IPS-20b (cell line): ENCODE measurements around the gene RACGAP1.

Source experiments
- H3K27ac ChIP-seq: one replicate; pipeline ENCODE4 v1.5.1; 2013; ENCODE audit warnings: low read length
- H3K27me3 ChIP-seq: 2 replicates; pipeline ENCODE4 v1.6.1; 2013; ENCODE audit warnings: mild to moderate bottlenecking, low read length, inconsistent platforms; ENCODE audit not compliant: insufficient read depth
- H3K36me3 ChIP-seq: 2 replicates; pipeline ENCODE4 v1.6.1; 2013; ENCODE audit warnings: low read depth, mild to moderate bottlenecking, inconsistent platforms, low read length, moderate library complexity; ENCODE audit not compliant: insufficient read depth
- H3K4me1 ChIP-seq: 2 replicates; pipeline ENCODE4 v1.6.1; 2013; ENCODE audit warnings: mild to moderate bottlenecking, control low read depth, inconsistent platforms, low read length, moderate library complexity; ENCODE audit not compliant: insufficient read depth
- H3K4me3 ChIP-seq: 2 replicates; pipeline ENCODE4 v1.5.1; 2013; ENCODE audit warnings: mild to moderate bottlenecking, low read length, inconsistent platforms
- H3K9ac ChIP-seq: 2 replicates; pipeline ENCODE4 v1.6.1; 2013; ENCODE audit warnings: low read depth, mild to moderate bottlenecking, inconsistent platforms, low read length, moderate library complexity
- H3K9me3 ChIP-seq: 2 replicates; pipeline ENCODE4 v1.6.1; 2013; ENCODE audit warnings: mild to moderate bottlenecking, low read depth, low read length, inconsistent platforms; ENCODE audit not compliant: insufficient read depth

RACGAP1 gene

GRCh38 chr12:49946497-49946896, 78.8 kb downstream of the RACGAP1 start:
- no peaks in the 10 kb centered on the region for H3K36me3 ChIP-seq
- H3K9ac ChIP-seq: no peak overlapping the region
- no peak overlapping the region for H3K4me3 ChIP-seq

GRCh38 chr12:49946086-49946485, 79.2 kb downstream of the RACGAP1 start:
- peaks cover 17% of the 10 kb centered on the region for H3K4me1 ChIP-seq
- no peaks in the 10 kb centered on the region for H3K36me3 ChIP-seq
- peaks cover 21% of the 10 kb centered on the region for H3K27me3 ChIP-seq
- no peaks in the 10 kb centered on the region for H3K9me3 ChIP-seq
- H3K27ac ChIP-seq: no peak overlapping the region
- peak overlapping the region; percentile 30; the same call in 1 of the 2 replicates for H3K9ac ChIP-seq
- H3K4me3 ChIP-seq: peak overlapping the region; percentile 63

More at GRCh38 chr12:49946497-49946896, 78.8 kb downstream of the RACGAP1 start:
- H3K27ac ChIP-seq: no peak overlapping the region
- H3K27me3 ChIP-seq: peaks cover 21% of the 10 kb centered on the region
- no peaks in the 10 kb centered on the region for H3K9me3 ChIP-seq
- peaks cover 17% of the 10 kb centered on the region for H3K4me1 ChIP-seq

DNA sequence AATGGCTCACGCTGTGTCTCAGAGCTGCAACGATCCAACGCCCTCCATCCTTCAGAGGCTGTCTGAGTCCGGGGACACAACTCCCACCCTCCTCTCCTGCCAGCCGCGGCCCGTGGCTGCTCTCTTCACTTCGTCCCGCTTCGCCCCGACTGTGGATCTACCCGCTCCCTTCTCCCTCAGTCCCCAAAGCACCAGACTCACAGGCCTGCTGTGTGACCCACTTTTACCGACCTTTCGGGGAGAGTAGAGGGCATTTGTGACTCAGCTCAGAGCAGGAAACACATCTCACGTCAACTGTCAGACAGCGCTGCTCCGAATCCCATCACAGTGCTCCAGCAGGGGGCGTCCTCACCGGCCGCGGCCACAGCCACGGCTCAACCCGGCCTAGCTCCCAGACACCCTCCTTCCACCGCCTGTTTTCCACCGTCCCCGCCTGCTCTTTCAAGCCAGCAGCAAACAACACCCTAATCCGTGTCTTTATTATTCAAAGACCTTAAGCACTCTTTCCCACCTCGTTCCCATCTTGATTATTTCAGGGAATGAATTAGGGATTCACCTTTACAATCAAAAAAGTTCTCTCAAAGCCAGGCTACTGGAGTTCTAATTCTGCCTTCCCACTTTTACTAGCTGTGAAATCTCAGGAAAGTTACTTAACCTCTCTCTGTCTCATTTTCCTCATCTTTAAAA, 79.8 kb downstream of the RACGAP1 start:
- Histone ChIP-seq H3K27me3 (peaks cover 21% of the 10 kb centered on the region), H3K36me3 (no peaks in the 10 kb centered on the region), H3K9me3 (no peaks in the 10 kb centered on the region), H3K4me3 (peak overlapping the region; percentile 63), H3K4me1 (peaks cover 17% of the 10 kb centered on the region), H3K9ac (peak overlapping the region; percentile 30; the same call in 1 of the 2 replicates), H3K27ac (no peak overlapping the region)

- Histone ChIP-seq H3K9ac (no peak overlapping the region), H3K4me3 (no peak overlapping the region), H3K27ac (no peak overlapping the region), H3K4me1 (peaks cover 17% of the 10 kb centered on the region), H3K9me3 (no peaks in the 10 kb centered on the region), H3K27me3 (peaks cover 21% of the 10 kb centered on the region), H3K36me3 (no peaks in the 10 kb centered on the region)
These were observed 80.6 kb downstream of the RACGAP1 start for GRCh38 chr12:49944718-49945117.

GRCh38 chr12:49944046-49944445, 81.2 kb downstream of the RACGAP1 start:
- Histone ChIP-seq H3K4me1 (peaks cover 17% of the 10 kb centered on the region), H3K4me3 (no peak overlapping the region), H3K27me3 (peaks cover 21% of the 10 kb centered on the region), H3K9ac (no peak overlapping the region), H3K9me3 (no peaks in the 10 kb centered on the region), H3K27ac (no peak overlapping the region), H3K36me3 (no peaks in the 10 kb centered on the region)

DNA sequence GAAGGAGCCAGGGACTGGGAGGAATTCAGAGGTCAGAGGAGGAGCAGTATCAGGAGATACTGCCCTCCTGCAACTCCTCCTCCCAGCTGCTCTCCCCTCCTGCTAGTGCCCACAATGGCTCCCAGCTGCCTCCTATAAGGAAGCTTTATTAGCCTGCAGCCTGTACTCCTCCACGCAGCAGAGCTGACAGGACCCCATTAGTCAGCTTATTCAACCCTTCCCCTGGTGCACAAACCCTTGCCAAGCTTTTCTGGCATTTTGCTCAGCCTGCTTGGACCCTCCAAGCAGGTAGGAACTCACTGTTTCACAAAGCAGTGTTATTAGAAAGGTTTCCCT, 81.7 kb downstream of the RACGAP1 start:
- H3K27ac ChIP-seq: no peak overlapping the region
- H3K4me3 ChIP-seq: no peak overlapping the region
- peaks cover 21% of the 10 kb centered on the region for H3K27me3 ChIP-seq
- H3K9me3 ChIP-seq: no peaks in the 10 kb centered on the region
- peaks cover 17% of the 10 kb centered on the region for H3K4me1 ChIP-seq
- no peaks in the 10 kb centered on the region for H3K36me3 ChIP-seq
- no peak overlapping the region for H3K9ac ChIP-seq

DNA sequence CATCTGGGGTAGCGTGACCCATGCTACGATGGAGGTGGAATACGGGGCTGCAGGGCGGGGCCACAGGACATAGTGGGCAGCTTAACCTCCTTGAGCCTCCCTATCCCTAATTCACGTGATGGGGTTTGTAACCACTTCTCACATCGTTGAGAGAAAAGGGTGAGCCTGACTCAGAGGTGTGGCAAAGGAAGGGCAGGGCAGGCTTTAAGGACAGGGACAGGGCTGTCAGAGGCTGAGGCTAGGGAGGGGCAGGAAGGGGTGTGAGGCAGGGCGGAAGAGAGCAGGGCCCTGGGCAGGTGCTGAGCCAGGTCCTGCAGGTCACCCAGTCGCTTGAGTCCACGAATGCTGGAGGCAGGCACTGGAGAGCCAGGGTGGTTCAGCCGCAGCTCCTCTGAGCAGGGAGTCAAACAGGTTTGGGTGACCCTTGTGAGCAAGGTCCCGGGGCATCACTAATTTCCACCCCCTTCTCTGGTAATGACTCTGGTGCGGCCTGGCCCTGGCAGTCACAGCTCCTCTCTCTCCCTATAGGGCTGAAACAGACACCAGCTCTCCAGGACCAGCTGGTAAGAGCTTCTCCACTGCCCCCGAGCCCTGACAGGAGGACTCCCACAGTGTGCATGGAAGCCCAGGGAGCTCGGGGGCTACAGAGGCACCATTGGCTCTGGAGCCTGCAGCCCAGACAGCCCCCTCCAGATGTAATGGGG, 82.2 kb downstream of the RACGAP1 start:
- no peak overlapping the region for H3K27ac ChIP-seq
- H3K9me3 ChIP-seq: no peaks in the 10 kb centered on the region
- H3K36me3 ChIP-seq: no peaks in the 10 kb centered on the region
- H3K27me3 ChIP-seq: peaks cover 21% of the 10 kb centered on the region
- peaks cover 17% of the 10 kb centered on the region for H3K4me1 ChIP-seq
- no peak overlapping the region for H3K9ac ChIP-seq
- H3K4me3 ChIP-seq: no peak overlapping the region

DNA sequence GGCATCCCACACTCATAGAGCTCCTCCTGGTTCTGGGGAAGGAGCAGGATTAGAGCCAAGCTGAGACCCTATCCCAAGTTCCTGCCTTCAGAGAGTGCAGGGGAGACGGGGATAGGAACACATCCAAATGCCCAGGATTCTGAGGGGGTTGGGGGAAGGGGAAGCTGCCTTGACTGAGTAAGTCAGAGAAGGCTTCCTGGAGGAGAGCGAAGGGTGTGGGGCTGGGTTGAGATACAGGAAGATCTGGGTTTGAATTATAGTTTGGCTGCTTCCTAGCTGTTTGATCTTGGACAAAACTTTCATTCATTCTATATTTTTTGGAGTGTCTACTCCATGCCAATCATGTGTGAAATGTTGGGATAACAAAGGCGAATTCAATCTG, 82.8 kb downstream of the RACGAP1 start:
- Histone ChIP-seq H3K36me3 (no peaks in the 10 kb centered on the region), H3K27ac (no peak overlapping the region), H3K4me1 (peaks cover 15% of the 10 kb centered on the region), H3K9me3 (no peaks in the 10 kb centered on the region), H3K9ac (no peak overlapping the region), H3K27me3 (peaks cover 21% of the 10 kb centered on the region), H3K4me3 (no peak overlapping the region)

- peaks cover 14% of the 10 kb centered on the region for H3K4me1 ChIP-seq
These were observed 83.5 kb downstream of the RACGAP1 start for GRCh38 chr12:49941556-49942511.

GRCh38 chr12:49939707-49940106, 85.6 kb downstream of the RACGAP1 start:
- Histone ChIP-seq H3K27ac (no peak overlapping the region), H3K27me3 (peaks cover 14% of the 10 kb centered on the region), H3K4me1 (peaks cover 5% of the 10 kb centered on the region; the same call in 1 of the 2 replicates), H3K9ac (no peak overlapping the region; the same call in 1 of the 2 replicates), H3K36me3 (no peaks in the 10 kb centered on the region), H3K4me3 (no peak overlapping the region), H3K9me3 (no peaks in the 10 kb centered on the region)

More at GRCh38 chr12:49941556-49942511, 83.5 kb downstream of the RACGAP1 start:
- Histone ChIP-seq H3K9me3 (no peaks in the 10 kb centered on the region), H3K27me3 (peaks cover 21% of the 10 kb centered on the region), H3K4me3 (no peak overlapping the region), H3K27ac (no peak overlapping the region), H3K9ac (no peak overlapping the region), H3K36me3 (no peaks in the 10 kb centered on the region)

- H3K27me3 ChIP-seq: peaks cover 10% of the 10 kb centered on the region
- H3K4me1 ChIP-seq: peaks cover 5% of the 10 kb centered on the region; the same call in 1 of the 2 replicates
- H3K27ac ChIP-seq: no peak overlapping the region
- no peak overlapping the region; the same call in 1 of the 2 replicates for H3K9ac ChIP-seq
- H3K36me3 ChIP-seq: no peaks in the 10 kb centered on the region
- H3K4me3 ChIP-seq: no peak overlapping the region
- no peaks in the 10 kb centered on the region for H3K9me3 ChIP-seq
These were observed 86.0 kb downstream of the RACGAP1 start for GRCh38 chr12:49939307-49939706.
